LNCaP clone FGC (cell line): ENCODE data around the gene CENPP.
"Not testable (repeated sequence)": the region's sequence is repeated elsewhere in the genome, so short reads cannot be mapped to it uniquely, and the experiment has no call there.

Experiments
- DNase-seq: peaks from one replicate; pipeline ENCODE4 v3.0.0-alpha.2; 2011; ENCODE audit warnings: low read depth
- H3K4me3 ChIP-seq: 2 replicates; pipeline ENCODE4 v1.5.1; 2011; ENCODE audit warnings: mild to moderate bottlenecking, low read depth, low read length, control low read depth
- CTCF ChIP-seq: IDR thresholded peaks from 2 replicates; pipeline ENCODE4 v1.5.1; 2012; ENCODE audit warnings: mild to moderate bottlenecking; ENCODE audit not compliant: control insufficient read depth, insufficient read depth; ENCODE audit errors: extremely low read depth

The CENPP gene

GRCh38 chr9:92408747-92409478 lies 83.2 kb downstream of the CENPP start:
- TF ChIP-seq CTCF, result no peak
- H3K4me3 ChIP-seq, result no peak overlapping the region
- no peak for DNase-seq

- H3K4me3 ChIP-seq, DNase-seq: not testable (repeated sequence)
These were observed 85.4 kb downstream of the CENPP start for GRCh38 chr9:92411157-92411556.

GRCh38 chr9:92414566-92414965 lies 88.8 kb downstream of the CENPP start:
- no peak for TF ChIP-seq CTCF
- H3K4me3 ChIP-seq, result no peak overlapping the region
- no peak for DNase-seq

GRCh38 chr9:92422611-92423338 lies 97.0 kb downstream of the CENPP start:
- TF ChIP-seq CTCF, result no peak
- no peak overlapping the region for H3K4me3 ChIP-seq
- no peak for DNase-seq

- TF ChIP-seq CTCF, result no peak
- H3K4me3 ChIP-seq, result no peak overlapping the region
- no peak for DNase-seq
These were observed 97.9 kb downstream of the CENPP start for GRCh38 chr9:92423612-92424011.

GRCh38 chr9:92424340-92424739 lies 98.6 kb downstream of the CENPP start, which contains the start of gene OMD:
OMD (minus strand) TSS chr9:92424471; CDS start chr9:92417558, 6,913 bp downstream.
- no peak for DNase-seq
- no peak within 1 kb of the TSS for H3K4me3 ChIP-seq
- TF ChIP-seq CTCF, result no peak

- no peak for DNase-seq
- no peak for TF ChIP-seq CTCF
- no peak overlapping the region for H3K4me3 ChIP-seq
These were observed 99.7 kb downstream of the CENPP start for GRCh38 chr9:92425474-92425873.
